GM19468 (cell line): ENCODE measurements around the gene MADD.

Source experiments
- ATAC-seq: cut with Tn5 transposase; IDR thresholded peaks from one replicate; pipeline ENCODE4 v1.9.1; 2021; ENCODE audit warnings: mild to moderate bottlenecking, moderate library complexity, moderate number of reproducible peaks; ENCODE audit not compliant: unreplicated experiment; ENCODE audit errors: extremely low read depth

Gene MADD

GRCh38 chr11:47271961-47272661, 2.2 kb downstream of the MADD start:
- ATAC-seq, result no peak

GRCh38 chr11:47272706-47273105, 2.8 kb downstream of the MADD start:
- no peak for ATAC-seq

GRCh38 chr11:47274495-47275235, 4.7 kb downstream of the MADD start:
- no peak for ATAC-seq

GRCh38 chr11:47276923-47277322, 7.0 kb downstream of the MADD start:
- ATAC-seq, result no peak

GRCh38 chr11:47278058-47278457, 8.1 kb downstream of the MADD start:
- ATAC-seq, result no peak

GRCh38 chr11:47278769-47279168, 8.8 kb downstream of the MADD start:
- ATAC-seq, result no peak

GRCh38 chr11:47280099-47280498, 10.2 kb downstream of the MADD start:
- ATAC-seq, result no peak

- ATAC-seq, result no peak
Measured at GRCh38 chr11:47280860-47281259, 10.9 kb downstream of the MADD start.

- no peak for ATAC-seq
Measured at GRCh38 chr11:47282462-47282861, 12.5 kb downstream of the MADD start.

- no peak for ATAC-seq
Measured at GRCh38 chr11:47284151-47284550, 14.2 kb downstream of the MADD start.

- no peak for ATAC-seq
Measured at GRCh38 chr11:47285969-47286770, 16.2 kb downstream of the MADD start.

GRCh38 chr11:47288066-47288465, 18.1 kb downstream of the MADD start:
- no peak for ATAC-seq

GRCh38 chr11:47289856-47290255, 19.9 kb downstream of the MADD start:
- ATAC-seq, result no peak

GRCh38 chr11:47295385-47295784, 25.5 kb downstream of the MADD start:
- ATAC-seq, result no peak

GRCh38 chr11:47296045-47296444, 26.1 kb downstream of the MADD start:
- no peak for ATAC-seq

GRCh38 chr11:47299078-47299477, 29.1 kb downstream of the MADD start:
- no peak for ATAC-seq

- no peak for ATAC-seq
Measured at GRCh38 chr11:47302853-47303252, 32.9 kb downstream of the MADD start.

GRCh38 chr11:47305734-47306483, 36.0 kb downstream of the MADD start:
- no peak for ATAC-seq

GRCh38 chr11:47306484-47306844, 36.5 kb downstream of the MADD start:
- no peak for ATAC-seq

- ATAC-seq, result no peak
Measured at GRCh38 chr11:47308050-47308823, 38.3 kb downstream of the MADD start.
